GM18909 (cell line): ENCODE measurements around the gene CLIP4.

Source experiments
- ATAC-seq: cut with Tn5 transposase; IDR thresholded peaks from one replicate; pipeline ENCODE4 v1.9.1; 2021; ENCODE audit warnings: mild to moderate bottlenecking; ENCODE audit not compliant: unreplicated experiment, poor library complexity

The CLIP4 gene

DNA sequence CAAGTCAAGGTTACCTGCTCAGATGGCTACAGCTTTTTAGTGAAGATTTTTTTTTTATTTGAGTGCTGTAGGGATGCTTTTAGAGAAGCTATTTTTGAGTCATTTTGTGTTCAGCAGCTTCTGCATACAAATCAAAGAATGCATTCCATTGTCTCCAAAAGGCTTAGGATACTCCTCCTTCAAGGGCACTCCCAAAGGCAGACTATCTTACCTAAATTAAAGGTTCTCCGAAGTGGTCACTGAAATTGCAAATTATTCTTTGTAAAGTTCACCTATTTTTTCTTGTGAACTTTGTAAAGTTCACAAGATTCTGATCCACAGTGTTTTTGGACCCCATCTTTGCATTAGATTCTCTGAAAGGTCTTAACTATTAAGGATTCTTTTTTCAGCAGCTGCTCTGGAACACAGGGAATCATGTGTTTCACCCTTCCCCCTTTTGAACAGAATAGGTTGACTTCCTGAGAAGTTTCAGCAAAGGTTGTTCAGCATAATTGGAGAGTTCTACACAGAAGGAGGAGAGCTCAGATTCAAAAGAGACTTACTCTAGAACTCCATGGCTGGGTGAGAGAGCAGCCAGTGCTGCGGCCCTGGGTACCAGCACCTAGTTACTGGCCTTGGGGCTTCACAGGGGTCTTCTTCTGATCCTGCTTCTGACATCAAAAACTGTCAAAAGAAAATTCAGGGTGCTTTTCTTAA lies 14.5 kb downstream of the CLIP4 start:
- no peak for ATAC-seq

GRCh38 chr2:29130295-29130694 lies 15.1 kb downstream of the CLIP4 start:
- no peak for ATAC-seq

DNA sequence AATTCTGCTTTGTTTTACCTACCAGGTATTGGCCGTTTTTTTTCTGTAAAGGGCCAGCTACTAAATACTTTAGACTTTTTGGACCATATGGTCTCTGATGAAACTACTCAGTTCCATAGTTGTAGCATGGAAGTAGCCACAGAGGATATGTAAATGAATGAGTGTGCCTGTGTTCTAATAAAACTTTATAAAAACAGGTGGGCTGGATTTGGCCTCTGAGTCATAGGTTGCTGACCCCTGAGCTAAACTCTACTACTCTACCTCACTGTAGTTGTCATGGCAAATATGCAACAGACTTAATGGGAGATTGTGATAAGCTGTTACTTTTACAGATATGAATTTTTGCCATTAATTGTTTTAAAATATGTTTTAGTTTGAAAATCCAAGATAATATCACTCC lies 19.7 kb downstream of the CLIP4 start:
- ATAC-seq: no peak

GRCh38 chr2:29139152-29139551 lies 23.9 kb downstream of the CLIP4 start:
- ATAC-seq: no peak

GRCh38 chr2:29139731-29140130 lies 24.5 kb downstream of the CLIP4 start:
- ATAC-seq: no peak

DNA sequence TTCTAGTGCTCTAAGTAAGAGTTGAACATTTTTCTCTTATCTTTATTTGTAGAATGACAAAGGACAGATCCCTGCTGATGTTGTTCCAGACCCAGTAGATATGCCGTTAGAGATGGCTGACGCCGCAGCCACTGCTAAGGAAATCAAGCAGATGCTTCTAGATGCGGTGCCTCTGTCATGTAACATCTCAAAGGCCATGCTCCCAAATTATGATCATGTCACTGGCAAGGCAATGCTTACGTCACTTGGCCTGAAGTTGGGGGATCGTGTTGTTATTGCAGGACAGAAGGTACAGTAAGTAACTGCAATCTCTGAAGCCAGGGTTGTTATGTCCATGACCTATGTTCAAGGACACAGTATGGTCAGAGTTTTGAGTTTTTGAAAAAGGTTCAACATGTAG lies 28.4 kb downstream of the CLIP4 start:
- ATAC-seq: no peak

- ATAC-seq: no peak
Measured at GRCh38 chr2:29146197-29146596, 31.0 kb downstream of the CLIP4 start.

GRCh38 chr2:29147963-29148362 lies 32.7 kb downstream of the CLIP4 start:
- no peak for ATAC-seq

DNA sequence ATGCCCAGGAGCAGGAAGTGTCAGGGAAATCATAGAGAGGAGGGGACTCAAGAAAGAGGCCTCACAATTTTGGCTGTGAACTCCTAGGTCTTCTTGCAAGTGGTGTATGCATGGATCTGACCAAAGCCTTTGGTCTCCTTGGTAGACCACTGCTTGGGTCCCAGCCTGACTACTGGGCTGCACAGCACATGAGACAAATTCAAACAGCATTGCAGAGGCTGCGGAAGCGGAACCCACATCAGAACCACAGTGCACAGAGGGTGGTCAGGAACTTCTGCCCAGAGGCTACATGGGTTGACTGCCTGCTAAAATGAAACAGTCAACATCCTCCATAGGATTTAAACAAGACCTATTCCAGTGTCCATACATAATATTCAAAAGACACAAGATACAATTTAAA lies 39.4 kb downstream of the CLIP4 start:
- no peak for ATAC-seq

DNA sequence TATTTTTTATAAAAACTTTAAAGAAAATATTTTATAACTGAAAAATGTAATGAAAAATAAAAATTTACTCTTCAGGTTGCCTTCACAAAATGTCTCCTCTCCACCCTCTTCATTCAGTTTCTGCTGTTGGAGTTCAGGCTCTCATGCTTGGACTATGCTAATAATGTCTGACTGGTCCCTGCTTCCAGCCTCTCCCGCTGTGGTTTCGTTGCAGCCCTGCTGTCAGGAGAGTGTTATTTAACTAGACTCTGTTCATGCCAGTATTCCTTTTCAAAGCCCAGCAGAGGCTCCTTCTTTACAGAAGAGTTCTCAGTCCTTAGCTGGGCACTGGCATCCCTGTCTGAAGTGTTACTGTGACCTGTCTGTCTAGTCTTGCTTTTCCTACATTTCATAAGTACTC lies 40.4 kb downstream of the CLIP4 start:
- no peak for ATAC-seq

DNA sequence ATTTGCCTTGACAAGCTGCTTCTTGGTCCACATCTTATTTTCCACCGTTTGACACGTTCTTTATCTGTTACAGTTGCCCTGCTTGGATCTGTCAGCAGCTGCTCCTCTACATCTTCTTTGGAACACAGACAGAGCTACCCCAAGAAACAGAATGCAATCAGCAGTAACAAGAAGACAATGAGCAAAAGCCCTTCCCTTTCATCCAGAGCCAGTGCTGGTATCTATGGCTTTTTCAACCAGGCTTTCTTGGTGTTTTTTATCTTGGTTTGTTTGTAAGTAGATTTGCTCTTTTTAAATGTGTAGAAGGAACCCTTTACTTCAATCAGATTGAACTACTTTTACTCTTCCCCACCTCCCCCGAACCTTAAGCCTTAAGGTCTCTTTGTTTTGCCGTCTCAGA lies 41.9 kb downstream of the CLIP4 start:
- ATAC-seq: no peak

- ATAC-seq: no peak
Measured at GRCh38 chr2:29159125-29159524, 43.9 kb downstream of the CLIP4 start.

GRCh38 chr2:29160184-29160583 lies 45.0 kb downstream of the CLIP4 start:
- no peak for ATAC-seq

DNA sequence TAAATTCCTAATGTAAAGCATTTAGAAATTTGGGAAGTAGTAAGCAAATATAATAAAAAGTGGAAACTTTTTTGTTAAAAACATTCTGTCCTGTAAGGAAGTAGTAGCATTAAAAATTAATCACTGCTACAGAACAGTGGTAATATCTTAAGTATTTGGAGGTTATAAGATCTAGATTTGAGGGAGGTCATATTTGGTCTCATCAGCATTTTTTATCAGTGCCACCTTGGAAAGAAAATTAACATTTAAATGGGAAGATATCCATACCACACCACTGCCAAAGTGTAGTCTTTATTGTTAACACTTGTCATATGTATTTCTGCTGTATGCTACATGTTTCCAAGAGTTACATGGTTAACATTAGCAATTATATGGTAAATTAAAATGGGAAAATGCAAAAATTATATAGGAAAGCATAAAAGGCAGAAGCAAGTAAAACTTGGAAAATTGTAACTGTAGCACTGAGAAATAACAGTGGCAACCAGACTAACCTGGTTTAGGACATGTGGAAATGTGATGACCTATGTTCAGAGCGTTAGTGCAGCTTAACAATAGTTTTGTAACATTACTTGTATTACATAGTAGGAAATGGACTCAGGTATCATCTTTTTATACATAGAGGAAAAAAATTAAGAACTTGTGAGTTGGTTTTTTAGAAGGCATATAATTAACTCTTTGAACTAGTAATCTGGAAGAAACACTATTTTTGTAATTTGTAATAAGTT lies 47.2 kb downstream of the CLIP4 start:
- ATAC-seq: no peak

- ATAC-seq: no peak
Measured at GRCh38 chr2:29164091-29164846, 49.1 kb downstream of the CLIP4 start.

- no peak for ATAC-seq
Measured at GRCh38 chr2:29165362-29166241, 50.4 kb downstream of the CLIP4 start.

- ATAC-seq: no peak
Measured at GRCh38 chr2:29166242-29167039, 51.2 kb downstream of the CLIP4 start.

DNA sequence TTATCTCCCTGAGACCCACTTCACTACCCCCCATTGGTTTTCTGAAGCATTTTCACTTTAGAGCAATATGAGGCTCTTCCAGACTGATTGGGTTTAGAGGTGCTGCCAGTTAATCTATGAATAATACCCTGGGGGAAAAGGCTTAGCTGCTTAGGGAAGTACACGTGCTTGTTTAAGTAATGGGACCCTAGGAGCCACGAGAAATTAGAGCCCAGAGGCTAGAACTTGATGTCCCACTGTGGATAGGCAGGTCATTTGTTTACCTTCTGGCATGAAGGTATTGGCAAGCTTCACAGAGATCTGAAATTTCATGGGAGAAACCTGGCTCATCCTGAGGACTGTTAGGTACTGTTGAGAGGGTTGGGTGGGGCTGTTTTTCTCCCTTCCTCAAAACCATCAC lies 59.7 kb downstream of the CLIP4 start:
- no peak for ATAC-seq

DNA sequence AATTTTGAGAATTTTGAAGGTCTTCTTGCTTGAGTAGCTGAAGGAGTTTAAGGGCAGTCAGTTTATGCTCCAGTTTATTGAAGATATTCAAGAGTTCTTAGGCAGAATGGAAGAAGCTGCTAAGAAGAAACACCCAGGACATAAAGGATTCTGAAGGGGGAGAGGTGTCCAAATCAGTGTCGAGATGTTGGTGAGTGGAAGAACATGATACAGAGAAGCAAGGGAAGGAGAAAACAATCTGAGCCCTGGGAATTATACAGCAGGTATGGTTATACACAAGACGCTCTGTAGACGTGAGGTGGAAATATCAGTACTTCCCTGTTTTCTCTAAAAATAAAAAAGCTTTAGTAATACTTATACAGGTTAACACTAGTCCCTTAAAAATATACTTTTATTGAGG lies 60.1 kb downstream of the CLIP4 start:
- ATAC-seq: no peak

GRCh38 chr2:29182334-29182733 lies 67.1 kb downstream of the CLIP4 start:
- no peak for ATAC-seq
